GM12878 (cell line): ENCODE results near the gene XPNPEP3. TPM values are rescaled to one million over a fixed set of nuclear protein-coding genes. Genes with fewer than 3 reads are reported as not detected.

Experiments
- ATAC-seq: fragments of 200-7000 bp; cut with Tn5 transposase; 3 replicates; pipeline ENCODE4 v1.9.1; 2020; ENCODE audit warnings: mild to moderate bottlenecking, moderate library complexity
- BruUV-seq: library from RNA; stranded (reverse); fragments of 400-500 nt; replicated peaks from 2 replicates; lab custom pipeline; 2021; lab: Mats Ljungman, UMichigan
- CTCF ChIA-PET: fragments of 300-600 bp; sonication (Branson Sonifier 250); formaldehyde crosslinking; extraction: SDS; loops from one replicate; lab custom pipeline; 2021; ENCODE audit warnings: inconsistent platforms; lab: Yijun Ruan, JAX
- POLR2A ChIA-PET: fragments of 350-600 bp; formaldehyde crosslinking; extraction: SDS; loops from one replicate; lab custom pipeline; 2021; ENCODE audit warnings: inconsistent platforms; lab: Charles Lee
- RAD21 ChIA-PET: fragments of 300-600 bp; sonication (Branson Sonifier 250); formaldehyde crosslinking; loops from one replicate; lab custom pipeline; 2023; ENCODE audit warnings: antibody characterized with exemption; ENCODE audit not compliant: unreplicated experiment; lab: Charles Lee
- SMC1A ChIA-PET: fragments of 300-600 bp; sonication (Branson Sonifier 250); formaldehyde crosslinking; loops from one replicate; lab custom pipeline; 2023; ENCODE audit not compliant: unreplicated experiment, uncharacterized antibody; lab: Charles Lee
- DNase-seq: peaks from one replicate; pipeline ENCODE4 v3.0.0-alpha.2; 2011; ENCODE audit warnings: low read depth, low spot score
- FAIRE-seq: peaks from 3 replicates; lab custom pipeline; 2011; peaks lifted over from hg19 to GRCh38; lab: Jason Lieb, UNC
- H2AFZ ChIP-seq: 2 replicates; pipeline ENCODE4 v1.6.0; 2011; ENCODE audit warnings: low read depth, low read length, control low read depth; ENCODE audit not compliant: control insufficient read depth
- H3K27ac ChIP-seq: 2 replicates; pipeline ENCODE4 v1.5.1; 2011; ENCODE audit warnings: control low read depth; ENCODE audit not compliant: control insufficient read depth, insufficient read depth
- H3K27me3 ChIP-seq, 2 experiments: replicated peaks in 1 of 2; 2 replicates each; pipeline versions ENCODE4 v1.6.0 to v1.6.1; 2011; ENCODE audit warnings: low read length in 1 of 2; ENCODE audit not compliant: control insufficient read depth in 2 of 2, insufficient read depth in 2 of 2
- H3K36me3 ChIP-seq, 2 experiments: 2 replicates each; pipeline ENCODE4 v1.5.1; 2011; ENCODE audit warnings: low read length in 1 of 2; ENCODE audit not compliant: control insufficient read depth in 2 of 2, insufficient read depth in 2 of 2
- H3K4me1 ChIP-seq: 2 replicates; pipeline ENCODE4 v1.6.1; 2011; ENCODE audit warnings: mild to moderate bottlenecking, low read length, moderate library complexity, mixed read lengths; ENCODE audit not compliant: control insufficient read depth, insufficient read depth
- H3K4me2 ChIP-seq: 2 replicates; pipeline ENCODE4 v1.6.0; 2011; ENCODE audit warnings: control low read depth; ENCODE audit not compliant: control insufficient read depth, insufficient read depth
- H3K4me3 ChIP-seq: fragments of 200-600 bp; sonication (generic); 2 replicates; pipeline ENCODE4 v1.5.1; 2016
- H3K79me2 ChIP-seq: 2 replicates; pipeline ENCODE4 v1.6.0; 2011; ENCODE audit warnings: low read length; ENCODE audit not compliant: control insufficient read depth, insufficient read depth
- H3K9ac ChIP-seq: 2 replicates; pipeline ENCODE4 v1.8.0; 2011; ENCODE audit warnings: low read length, control low read depth, mixed read lengths; ENCODE audit not compliant: control insufficient read depth, insufficient read depth
- H3K9me3 ChIP-seq: replicated peaks from 3 replicates; pipeline ENCODE4 v1.5.1; 2011; ENCODE audit warnings: mild to moderate bottlenecking, low read length; ENCODE audit not compliant: control insufficient read depth, insufficient read depth
- H4K20me1 ChIP-seq: 2 replicates; pipeline ENCODE4 v1.6.0; 2011; ENCODE audit not compliant: control insufficient read depth, insufficient read depth
- CREB1 ChIP-seq: IDR thresholded peaks from 2 replicates; pipeline ENCODE4 v1.6.1; 2012; ENCODE audit warnings: low read depth, mild to moderate bottlenecking, inconsistent platforms
- GATAD2B ChIP-seq: fragments of 450-650 bp; conservative IDR thresholded peaks from 2 replicates; pipeline ENCODE4 v1.6.1; 2017; ENCODE audit warnings: low read depth, mild to moderate bottlenecking, moderate library complexity
- MTA3 ChIP-seq: IDR thresholded peaks from 2 replicates; pipeline ENCODE4 v1.6.1; 2012; ENCODE audit warnings: low read length, inconsistent platforms, borderline replicate concordance
- MXI1 ChIP-seq: fragments of 150-350 bp; IDR thresholded peaks from 2 replicates; pipeline ENCODE4 v1.6.1; 2011; ENCODE audit warnings: low read depth, mild to moderate bottlenecking, inconsistent platforms, low read length, improper control_type of control experiment
- NBN ChIP-seq: fragments of 450-650 bp; IDR thresholded peaks from 2 replicates; pipeline ENCODE4 v1.6.1; 2016
- PML ChIP-seq: IDR thresholded peaks from 2 replicates; pipeline ENCODE4 v1.6.1; 2012; ENCODE audit warnings: low read length, inconsistent platforms
- RBBP5 ChIP-seq: fragments of 200-600 bp; sonication (generic); conservative IDR thresholded peaks from 2 replicates; pipeline ENCODE4 v1.6.1; 2016
- SIN3A ChIP-seq: IDR thresholded peaks from 2 replicates; pipeline ENCODE4 v1.6.1; 2012; ENCODE audit warnings: low read depth, low read length, improper control_type of control experiment
- SMARCA5 ChIP-seq: fragments of 450-650 bp; IDR thresholded peaks from 2 replicates; pipeline ENCODE4 v1.6.1; 2017; ENCODE audit warnings: mild to moderate bottlenecking
- TARDBP ChIP-seq: IDR thresholded peaks from 2 replicates; pipeline ENCODE4 v1.6.1; 2016; ENCODE audit warnings: borderline replicate concordance
- ZNF207 ChIP-seq: fragments of 450-650 bp; IDR thresholded peaks from 2 replicates; pipeline ENCODE4 v1.6.1; 2014; ENCODE audit warnings: antibody characterized with exemption, mild to moderate bottlenecking, borderline replicate concordance
- ZNF217 ChIP-seq: fragments of 450-650 bp; IDR thresholded peaks from 2 replicates; pipeline ENCODE4 v1.6.1; 2017; ENCODE audit warnings: antibody characterized with exemption, mild to moderate bottlenecking
- WGBS: methylation state at CpG from one replicate; pipeline ENCODE4 v1.1.6; 2016; ENCODE audit warnings: low lambda C conversion rate; ENCODE audit not compliant: insufficient replicate concordance, insufficient coverage; ENCODE audit errors: missing lambda C conversion rate; 5-methylcytosine and 5-hydroxymethylcytosine counted together
- in situ Hi-C: fragments of 300-500 bp; cut with MboI; formaldehyde crosslinking; loops from 9 replicates; pipeline ENCODE4 v1.14.3; 2018; ENCODE audit warnings: mixed read lengths
- intact Hi-C: fragments of 100-400 bp; cut with micrococcal nuclease; formaldehyde crosslinking; loops from one replicate; pipeline ENCODE4 v1.14.2; 2022; ENCODE audit not compliant: unreplicated experiment
- polyA plus RNA-seq, 11 experiments: library from polyadenylated mRNA; depleted of rRNA in 4 of 11; unstranded in 6 of 11; stranded (reverse) in 5 of 11; fragments of >200 nt; fragmentation: Nextera tagmentation in 4 of 11; fragmentation: Illumina TruSeq in 1 of 11; extraction: Ambion mirVana in 4 of 11; extraction: Trizol in 1 of 11; gene quantifications; 1 replicate in 1 of 11; 2 replicates in 10 of 11; pipeline versions ENCODE4 v1.2.1 to v1.2.3, GENCODE V29; 2011 to 2016; ENCODE audit warnings: inconsistent platforms in 2 of 11, missing spikeins in 2 of 11, low read depth in 1 of 11
- total RNA-seq, 4 experiments: library from RNA; depleted of rRNA in 3 of 4; stranded (reverse); fragments of >200 nt in 3 of 4; fragmentation: Illumina TruSeq in 1 of 4; extraction: Trizol in 1 of 4; gene quantifications; 2 replicates each; pipeline versions ENCODE4 v1.2.1 to v1.2.3, GENCODE V29; 2013 to 2021
- TF ChIP-seq, protein P1 (sequence below): fragments of 450-650 bp; conservative IDR thresholded peaks from 2 replicates; pipeline ENCODE4 v1.6.1; 2017; ENCODE audit warnings: mild to moderate bottlenecking, moderate library complexity
- TF ChIP-seq, protein P2 (sequence below): fragments of 450-650 bp; formaldehyde crosslinking; IDR thresholded peaks from 2 replicates; pipeline ENCODE4 v1.5.0; 2022; ENCODE audit warnings: mild to moderate bottlenecking, missing genetic modification characterization

XPNPEP3 gene
- total and polyA plus RNA-seq, 10 of the 15 experiments (the other 5 are each of a cell fraction or from before 2014, with no cell fraction given): 6.7 to 19.9 (median 11.7) TPM

DNA sequence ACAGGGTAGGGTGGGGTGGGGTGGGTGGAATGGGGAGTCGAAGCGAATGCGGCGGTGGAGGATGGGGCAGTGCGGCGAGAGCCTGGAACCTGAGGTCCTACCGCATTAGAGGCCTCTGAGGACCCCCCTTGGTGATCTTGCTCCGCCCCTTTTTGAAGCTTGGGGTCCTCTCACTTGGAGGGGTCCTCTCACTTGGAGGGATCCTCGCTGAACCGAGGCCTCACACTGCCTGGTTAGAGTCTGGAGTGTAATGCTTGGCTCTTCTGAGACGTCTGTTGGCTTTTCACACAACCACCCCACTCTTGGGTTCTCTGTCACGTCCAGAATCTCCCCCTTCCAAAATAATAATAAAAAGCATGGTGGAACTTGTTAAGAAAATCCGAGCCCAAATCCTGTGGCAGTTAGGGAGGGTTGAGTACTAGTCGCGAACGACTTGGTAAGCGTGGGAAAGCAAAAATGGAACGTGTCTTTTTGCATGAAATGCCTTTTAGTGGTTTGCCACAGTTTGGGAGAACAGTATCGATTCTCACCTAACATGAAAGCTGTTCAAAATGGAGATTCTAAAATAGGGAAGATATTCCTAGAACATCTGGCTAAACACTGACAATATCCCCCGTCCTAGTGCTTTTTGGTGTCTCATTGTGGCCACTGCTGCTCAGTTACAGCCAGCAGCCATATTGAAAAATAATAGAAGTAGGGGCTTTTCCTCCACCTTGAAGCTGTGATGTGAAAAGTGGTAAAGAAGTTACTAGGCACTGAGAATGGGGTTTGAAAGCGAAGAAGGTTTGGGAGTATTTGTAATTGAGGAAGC is 95.1 kb downstream of the XPNPEP3 start:
- TSS peak; percentile 70 for BruUV-seq
- POLR2A ChIA-PET: interaction anchor here (0.6 to 3.0 kb wide), 23 partner anchors 8 to 1278 kb away, joined by 3 to 31 read pairs (median 4); partner anchors contain the start of genes EP300 and TOB2
- peaks cover 45% of the 10 kb centered on the region for H3K79me2 ChIP-seq
- in situ Hi-C loops (loop anchor here (5.0 kb wide), 1 partner anchor 135 kb away; no protein-coding TSS in a partner anchor), intact Hi-C loops (loop anchor here (1.0 to 5.0 kb wide), 3 partner anchors 70 to 139 kb away; no protein-coding TSS in a partner anchor)
- DNase-seq: peak; percentile 33
- peak overlapping the region; percentile 98 for H3K4me3 ChIP-seq
- H3K4me2 ChIP-seq: peak overlapping the region; percentile 66
- CTCF ChIA-PET: interaction anchor here (0.6 to 2.4 kb wide), 7 partner anchors 30 to 257 kb away, joined by 3 to 22 read pairs (median 3); no protein-coding TSS in a partner anchor
- peak; percentile 84 for FAIRE-seq
- RAD21 ChIA-PET: interaction anchor here (0.6 to 3.9 kb wide), 17 partner anchors 25 to 429 kb away, joined by 3 to 42 read pairs (median 4); partner anchors contain the start of genes EP300 and TEF
- peak overlapping the region; percentile 99 for H3K27ac ChIP-seq
- H3K36me3 ChIP-seq: peaks cover 0 to 16% of the 10 kb centered on the region in 2 experiments; a peak in 2 of 4 replicates
- H3K9me3 ChIP-seq: no peaks in the 10 kb centered on the region
- WGBS: 2% methylated on average over 17 of the region's 21 CpGs
- peak overlapping the region; percentile 99 for H3K9ac ChIP-seq
- H3K27me3 ChIP-seq: no peaks in the 10 kb centered on the region
- no peaks in the 10 kb centered on the region for H3K4me1 ChIP-seq
- H2AFZ ChIP-seq: peak overlapping the region; percentile 3
- no peaks in the 10 kb centered on the region for H4K20me1 ChIP-seq
- peak; percentile 32 for ATAC-seq
- SMC1A ChIA-PET: interaction anchor here (0.8 to 3.6 kb wide), 17 partner anchors 11 to 286 kb away, joined by 3 to 30 read pairs (median 3); no protein-coding TSS in a partner anchor
- TF ChIP-seq, protein P1, sequence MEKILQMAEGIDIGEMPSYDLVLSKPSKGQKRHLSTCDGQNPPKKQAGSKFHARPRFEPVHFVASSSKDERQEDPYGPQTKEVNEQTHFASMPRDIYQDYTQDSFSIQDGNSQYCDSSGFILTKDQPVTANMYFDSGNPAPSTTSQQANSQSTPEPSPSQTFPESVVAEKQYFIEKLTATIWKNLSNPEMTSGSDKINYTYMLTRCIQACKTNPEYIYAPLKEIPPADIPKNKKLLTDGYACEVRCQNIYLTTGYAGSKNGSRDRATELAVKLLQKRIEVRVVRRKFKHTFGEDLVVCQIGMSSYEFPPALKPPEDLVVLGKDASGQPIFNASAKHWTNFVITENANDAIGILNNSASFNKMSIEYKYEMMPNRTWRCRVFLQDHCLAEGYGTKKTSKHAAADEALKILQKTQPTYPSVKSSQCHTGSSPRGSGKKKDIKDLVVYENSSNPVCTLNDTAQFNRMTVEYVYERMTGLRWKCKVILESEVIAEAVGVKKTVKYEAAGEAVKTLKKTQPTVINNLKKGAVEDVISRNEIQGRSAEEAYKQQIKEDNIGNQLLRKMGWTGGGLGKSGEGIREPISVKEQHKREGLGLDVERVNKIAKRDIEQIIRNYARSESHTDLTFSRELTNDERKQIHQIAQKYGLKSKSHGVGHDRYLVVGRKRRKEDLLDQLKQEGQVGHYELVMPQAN: 0 out of 2 replicates have a peak, but pooled peaks have one; percentile 31
- TF ChIP-seq ZNF217: 0 out of 2 replicates have a peak, but pooled peaks have one; percentile 18
- 0 out of 2 replicates have a peak, but pooled peaks have one; percentile 70 for TF ChIP-seq TARDBP
- 0 out of 2 replicates have a peak, but pooled peaks have one; percentile 46 for TF ChIP-seq SMARCA5
- TF ChIP-seq ZNF207: 0 out of 2 replicates have a peak, but pooled peaks have one; percentile 61
- peak; percentile 68 for TF ChIP-seq PML
- TF ChIP-seq CREB1: 0 out of 2 replicates have a peak, but pooled peaks have one; percentile 17
- TF ChIP-seq MTA3: peak; percentile 39; the same call in 1 of the 2 replicates
- TF ChIP-seq GATAD2B: peak; percentile 53; the same call in 1 of the 2 replicates
- TF ChIP-seq NBN: 0 out of 2 replicates have a peak, but pooled peaks have one; percentile 73
- TF ChIP-seq, protein P2, sequence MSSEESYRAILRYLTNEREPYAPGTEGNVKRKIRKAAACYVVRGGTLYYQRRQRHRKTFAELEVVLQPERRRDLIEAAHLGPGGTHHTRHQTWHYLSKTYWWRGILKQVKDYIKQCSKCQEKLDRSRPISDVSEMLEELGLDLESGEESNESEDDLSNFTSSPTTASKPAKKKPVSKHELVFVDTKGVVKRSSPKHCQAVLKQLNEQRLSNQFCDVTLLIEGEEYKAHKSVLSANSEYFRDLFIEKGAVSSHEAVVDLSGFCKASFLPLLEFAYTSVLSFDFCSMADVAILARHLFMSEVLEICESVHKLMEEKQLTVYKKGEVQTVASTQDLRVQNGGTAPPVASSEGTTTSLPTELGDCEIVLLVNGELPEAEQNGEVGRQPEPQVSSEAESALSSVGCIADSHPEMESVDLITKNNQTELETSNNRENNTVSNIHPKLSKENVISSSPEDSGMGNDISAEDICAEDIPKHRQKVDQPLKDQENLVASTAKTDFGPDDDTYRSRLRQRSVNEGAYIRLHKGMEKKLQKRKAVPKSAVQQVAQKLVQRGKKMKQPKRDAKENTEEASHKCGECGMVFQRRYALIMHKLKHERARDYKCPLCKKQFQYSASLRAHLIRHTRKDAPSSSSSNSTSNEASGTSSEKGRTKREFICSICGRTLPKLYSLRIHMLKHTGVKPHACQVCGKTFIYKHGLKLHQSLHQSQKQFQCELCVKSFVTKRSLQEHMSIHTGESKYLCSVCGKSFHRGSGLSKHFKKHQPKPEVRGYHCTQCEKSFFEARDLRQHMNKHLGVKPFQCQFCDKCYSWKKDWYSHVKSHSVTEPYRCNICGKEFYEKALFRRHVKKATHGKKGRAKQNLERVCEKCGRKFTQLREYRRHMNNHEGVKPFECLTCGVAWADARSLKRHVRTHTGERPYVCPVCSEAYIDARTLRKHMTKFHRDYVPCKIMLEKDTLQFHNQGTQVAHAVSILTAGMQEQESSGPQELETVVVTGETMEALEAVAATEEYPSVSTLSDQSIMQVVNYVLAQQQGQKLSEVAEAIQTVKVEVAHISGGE (CRISPR knock-in tag): no peak
- peak; percentile 55; the same call in 1 of the 2 replicates for TF ChIP-seq MXI1
- TF ChIP-seq RBBP5: no peak
- TF ChIP-seq SIN3A: 0 out of 2 replicates have a peak, but pooled peaks have one; percentile 27
